ENCODE data around the gene KLHDC4. TPM values are rescaled to one million over a fixed set of nuclear protein-coding genes. Genes with fewer than 3 reads are reported as not detected.

KLHDC4 gene
- total RNA-seq, 1 experiment from 2014 or later: 76.2 TPM

DNA sequence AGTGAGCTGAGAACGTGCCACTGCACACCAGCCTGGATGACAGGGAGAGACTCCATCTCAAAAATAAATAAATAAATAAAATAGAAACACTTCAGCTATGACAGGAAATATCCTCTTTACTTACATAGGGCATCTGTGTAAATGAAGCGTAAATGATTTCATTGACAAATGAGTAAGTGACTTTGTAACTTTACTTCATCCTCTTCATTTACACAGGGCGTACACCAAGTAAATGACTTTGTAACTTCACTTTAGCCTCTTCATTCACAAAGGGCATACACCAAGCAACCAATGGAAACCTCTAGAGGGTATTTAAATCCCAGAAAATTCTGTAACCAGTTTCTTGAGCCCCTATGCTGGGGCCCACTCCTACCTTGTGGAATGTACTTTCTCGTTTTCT lies 16.2 kb upstream of the KLHDC4 start:
- Histone ChIP-seq H2BK15ac (ENCODE audit: low read depth, low read length) (no peak overlapping the region), H3K23me2 (ENCODE audit: insufficient read length, low read depth, low read length, poor library complexity, severe bottlenecking) (no peaks in the 10 kb centered on the region), H3K9ac (ENCODE audit: extremely low read depth, insufficient read length, low read length) (no peak overlapping the region), H3K79me1 (ENCODE audit: insufficient read depth, low read depth, low read length, poor library complexity, severe bottlenecking) (no peaks in the 10 kb centered on the region), H2AK5ac (ENCODE audit: insufficient read length, low read length) (no peak overlapping the region), H4K5ac (ENCODE audit: insufficient read length, low read depth, low read length) (no peak overlapping the region), H4K20me1 (ENCODE audit: control insufficient read depth, insufficient read depth, insufficient read length) (no peaks in the 10 kb centered on the region), H3K9me3 (ENCODE audit: control insufficient read depth, low read depth, low read length) (no peaks in the 10 kb centered on the region), H2BK5ac (ENCODE audit: insufficient read length, low read length) (no peak overlapping the region), H3K4ac (ENCODE audit: low read depth, low read length) (no peak overlapping the region), H4K91ac (ENCODE audit: insufficient read length, low read depth, low read length) (no peak overlapping the region), H3K23ac (ENCODE audit: insufficient read length, low read depth, low read length) (no peak overlapping the region), H2BK120ac (ENCODE audit: low read depth, low read length, poor library complexity, severe bottlenecking) (no peak overlapping the region), H3K4me1 (ENCODE audit: insufficient read depth, low read length) (no peaks in the 10 kb centered on the region; the same call in none of the 2 replicates), H3T11ph (ENCODE audit: low read length) (no peak overlapping the region), H2BK12ac (ENCODE audit: insufficient read length, low read depth, low read length) (no peak overlapping the region), H3K18ac (ENCODE audit: insufficient read length, low read depth, low read length) (no peak overlapping the region), H3K27ac (ENCODE audit: insufficient read length, low read depth, low read length) (no peak overlapping the region), H4K8ac (replicated peaks; ENCODE audit: insufficient read length, low read depth, low read length) (no peak overlapping the region), H2AFZ (ENCODE audit: low read length) (no peak overlapping the region), H3K4me2 (ENCODE audit: insufficient read depth, insufficient read length, low read length) (no peak overlapping the region), H3K27me3 (ENCODE audit: insufficient read depth, low read length) (no peaks in the 10 kb centered on the region), H3K79me2 (ENCODE audit: insufficient read depth, low read length) (no peaks in the 10 kb centered on the region), H3K56ac (ENCODE audit: insufficient read length, low read depth, low read length) (no peak overlapping the region), H3K14ac (ENCODE audit: insufficient read depth, low read length) (no peak overlapping the region), H2BK20ac (ENCODE audit: low read depth, low read length, poor library complexity, severe bottlenecking) (no peak overlapping the region)
- H3K4me1 Mint-ChIP-seq: peaks cover 13 to 22% of the 10 kb centered on the region in 2 experiments
- no peak for DNase-seq
- H3K27me3 Mint-ChIP-seq (ENCODE audit: low read depth): peaks cover 12% of the 10 kb centered on the region
- no peaks in the 10 kb centered on the region; a peak in 1 of 5 replicates for H3K9me3 Mint-ChIP-seq
- no peak overlapping the region for H3K4me3 Mint-ChIP-seq
- WGBS (ENCODE audit: extremely low coverage, insufficient read length, low lambda C conversion rate): no CpG with 5 or more reads among the region's 4 CpGs
- peaks cover 0 to 3% (median 2%) of the 10 kb centered on the region in 3 experiments; a peak in 2 of 7 replicates for H3K36me3 Mint-ChIP-seq (ENCODE audit: insufficient read depth in 1 of 3, low read depth in 3 of 3)
- TF ChIP-seq, protein P1, sequence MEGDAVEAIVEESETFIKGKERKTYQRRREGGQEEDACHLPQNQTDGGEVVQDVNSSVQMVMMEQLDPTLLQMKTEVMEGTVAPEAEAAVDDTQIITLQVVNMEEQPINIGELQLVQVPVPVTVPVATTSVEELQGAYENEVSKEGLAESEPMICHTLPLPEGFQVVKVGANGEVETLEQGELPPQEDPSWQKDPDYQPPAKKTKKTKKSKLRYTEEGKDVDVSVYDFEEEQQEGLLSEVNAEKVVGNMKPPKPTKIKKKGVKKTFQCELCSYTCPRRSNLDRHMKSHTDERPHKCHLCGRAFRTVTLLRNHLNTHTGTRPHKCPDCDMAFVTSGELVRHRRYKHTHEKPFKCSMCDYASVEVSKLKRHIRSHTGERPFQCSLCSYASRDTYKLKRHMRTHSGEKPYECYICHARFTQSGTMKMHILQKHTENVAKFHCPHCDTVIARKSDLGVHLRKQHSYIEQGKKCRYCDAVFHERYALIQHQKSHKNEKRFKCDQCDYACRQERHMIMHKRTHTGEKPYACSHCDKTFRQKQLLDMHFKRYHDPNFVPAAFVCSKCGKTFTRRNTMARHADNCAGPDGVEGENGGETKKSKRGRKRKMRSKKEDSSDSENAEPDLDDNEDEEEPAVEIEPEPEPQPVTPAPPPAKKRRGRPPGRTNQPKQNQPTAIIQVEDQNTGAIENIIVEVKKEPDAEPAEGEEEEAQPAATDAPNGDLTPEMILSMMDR (conservative IDR thresholded peaks at IDR 0.05): no peak
- H3K27ac Mint-ChIP-seq: no peak overlapping the region

Data from H9 (cell line).